ENCODE data around the gene THOC1. TPM values are rescaled to one million over a fixed set of nuclear protein-coding genes. Genes with fewer than 3 reads are reported as not detected.

The THOC1 gene
- total RNA-seq, 1 donor from 2014 or later = 25.3 TPM

GRCh38 chr18:217532-218336 is 50.1 kb downstream of the THOC1 start:
- no peak for DNase-seq (ENCODE audit: low read depth, low spot score)

- no peak for DNase-seq (ENCODE audit: low read depth, low spot score)
Observed at GRCh38 chr18:215448-216010, 52.3 kb downstream of the THOC1 start.

GRCh38 chr18:213966-214365 is 53.9 kb downstream of the THOC1 start:
- no peak for DNase-seq (ENCODE audit: low read depth, low spot score)

- DNase-seq (ENCODE audit: low read depth, low spot score) = no peak
Observed at GRCh38 chr18:213505-213904, 54.3 kb downstream of the THOC1 start.

- no peak for DNase-seq (ENCODE audit: low read depth, low spot score)
Observed at GRCh38 chr18:212780-213179, 55.1 kb downstream of the THOC1 start.

GRCh38 chr18:211582-211981 is 56.3 kb downstream of the THOC1 start:
- peak; percentile 10 for DNase-seq (ENCODE audit: low read depth, low spot score)

GRCh38 chr18:210733-211132 is 57.1 kb downstream of the THOC1 start:
- no peak for DNase-seq (ENCODE audit: low read depth, low spot score)

GRCh38 chr18:210075-210474 is 57.8 kb downstream of the THOC1 start:
- no peak for DNase-seq (ENCODE audit: low read depth, low spot score)

GRCh38 chr18:199768-200167 is 68.1 kb downstream of the THOC1 start:
- no peak for DNase-seq (ENCODE audit: low read depth, low spot score)

- DNase-seq (ENCODE audit: low read depth, low spot score) = no peak
Observed at GRCh38 chr18:199214-199613, 68.6 kb downstream of the THOC1 start.

- no peak for DNase-seq (ENCODE audit: low read depth, low spot score)
Observed at GRCh38 chr18:195651-196050, 72.2 kb downstream of the THOC1 start.

- no peak for DNase-seq (ENCODE audit: low read depth, low spot score)
Observed at GRCh38 chr18:192801-193200, 75.0 kb downstream of the THOC1 start.

GRCh38 chr18:191725-192124 is 76.1 kb downstream of the THOC1 start:
- DNase-seq (ENCODE audit: low read depth, low spot score) = no peak

- DNase-seq (ENCODE audit: low read depth, low spot score) = no peak
Observed at GRCh38 chr18:189254-189653, 78.6 kb downstream of the THOC1 start.

- DNase-seq (ENCODE audit: low read depth, low spot score) = no peak
Observed at GRCh38 chr18:183769-184168, 84.1 kb downstream of the THOC1 start.

- no peak for DNase-seq (ENCODE audit: low read depth, low spot score)
Observed at GRCh38 chr18:181711-182110, 86.1 kb downstream of the THOC1 start.

- no peak for DNase-seq (ENCODE audit: low read depth, low spot score)
Observed at GRCh38 chr18:179499-179898, 88.3 kb downstream of the THOC1 start.

- no peak for DNase-seq (ENCODE audit: low read depth, low spot score)
Observed at GRCh38 chr18:172361-172760, 95.5 kb downstream of the THOC1 start.

Other genes with a start within 250 kb of the THOC1 start
- not detected in 2 replicates for gene TUBB8B, start 218.4 kb downstream of the THOC1 start, total RNA-seq
- gene USP14, start 109.5 kb downstream of the THOC1 start, total RNA-seq = 22.9 and 27.7 TPM in 2 replicates
- 13.5 and 24.3 TPM in 2 replicates for gene COLEC12, start 232.7 kb upstream of the THOC1 start, total RNA-seq